DND-41 (cell line): ENCODE data around the gene HSP90AB1.

Experiments
- ATAC-seq: fragments of 200-7000 bp; cut with Tn5 transposase; 3 replicates; pipeline ENCODE4 v1.9.1; 2021; ENCODE audit warnings: low read depth; ENCODE audit not compliant: insufficient read depth
- DNase-seq: peaks from one replicate; pipeline ENCODE4 v3.0.0-alpha.2; 2020
- H2AFZ ChIP-seq: 2 replicates; pipeline ENCODE4 v1.6.0; 2012; ENCODE audit warnings: low read depth, low read length
- H3K27ac ChIP-seq: 2 replicates; pipeline ENCODE4 v1.5.1; 2012; ENCODE audit warnings: low read length, inconsistent platforms
- H3K27me3 ChIP-seq: fragments of 200-600 bp; sonication (generic); 2 replicates; pipeline ENCODE4 v1.6.0; 2012; ENCODE audit warnings: low read length, mild to moderate bottlenecking, inconsistent platforms; ENCODE audit not compliant: insufficient read depth, poor library complexity
- H3K36me3 ChIP-seq: 2 replicates; pipeline ENCODE4 v1.5.1; 2012; ENCODE audit warnings: low read length, inconsistent platforms; ENCODE audit not compliant: insufficient read depth
- H3K4me1 ChIP-seq: 2 replicates; pipeline ENCODE4 v1.5.1; 2012; ENCODE audit warnings: mild to moderate bottlenecking, low read length; ENCODE audit not compliant: insufficient read depth
- H3K4me2 ChIP-seq: 2 replicates; pipeline ENCODE4 v1.6.0; 2012; ENCODE audit warnings: mild to moderate bottlenecking, moderate library complexity, low read length, inconsistent platforms; ENCODE audit not compliant: insufficient read depth
- H3K4me3 ChIP-seq, 2 experiments: fragments of 200-600 bp in 1 of 2; shearing (Covaris generic) in 1 of 2; 2 replicates each; pipeline ENCODE4 v1.5.1; 2012 to 2016; ENCODE audit warnings: inconsistent platforms in 2 of 2, low read length in 2 of 2, mild to moderate bottlenecking in 2 of 2, low read depth in 1 of 2, moderate library complexity in 1 of 2
- H3K79me2 ChIP-seq: 2 replicates; pipeline ENCODE4 v1.6.0; 2012; ENCODE audit warnings: low read length, inconsistent platforms; ENCODE audit not compliant: insufficient read depth
- H3K9ac ChIP-seq: 2 replicates; pipeline ENCODE4 v1.6.0; 2012; ENCODE audit warnings: low read depth, mild to moderate bottlenecking, inconsistent platforms, low read length, moderate library complexity
- H3K9me3 ChIP-seq: 2 replicates; pipeline ENCODE4 v1.5.1; 2012; ENCODE audit warnings: low read length, moderate library complexity, mild to moderate bottlenecking, inconsistent platforms; ENCODE audit not compliant: insufficient read depth, severe bottlenecking
- H4K20me1 ChIP-seq: 2 replicates; pipeline ENCODE4 v1.6.0; 2012; ENCODE audit warnings: low read length; ENCODE audit not compliant: insufficient read depth
- CTCF ChIP-seq: IDR thresholded peaks from 2 replicates; pipeline ENCODE4 v1.5.1; 2012; ENCODE audit warnings: borderline replicate concordance, low read length, moderate library complexity, mild to moderate bottlenecking; ENCODE audit not compliant: poor library complexity, severe bottlenecking; ENCODE audit errors: extremely low read depth
- EZH2 ChIP-seq: IDR thresholded peaks from 3 replicates; pipeline ENCODE4 v1.6.1; 2012; ENCODE audit warnings: borderline replicate concordance, low read depth, mild to moderate bottlenecking, moderate library complexity, low read length, inconsistent platforms; ENCODE audit not compliant: severe bottlenecking

HSP90AB1 gene

GRCh38 chr6:44269921-44270525, 23.1 kb downstream of the HSP90AB1 start, which contains the start of gene TMEM151B:
Gene TMEM151B, plus strand, starts transcription at chr6:44270450. Its CDS starts 293 bp downstream, at chr6:44270743.
- no peak within 1 kb of the TSS for H2AFZ ChIP-seq
- no peak for TF ChIP-seq EZH2
- no peak for TF ChIP-seq CTCF
- H3K27me3 ChIP-seq: no peaks in the 10 kb centered on the region
- no peak within 1 kb of the TSS for H3K4me2 ChIP-seq
- no peak within 1 kb of the TSS for H3K27ac ChIP-seq
- H3K9ac ChIP-seq: no peak within 1 kb of the TSS
- H3K4me1 ChIP-seq: peaks cover 7% of the 10 kb centered on the region
- H3K36me3 ChIP-seq: no peaks in the 10 kb centered on the region
- no peaks in the 10 kb centered on the region for H3K9me3 ChIP-seq
- ATAC-seq: no peak
- H3K79me2 ChIP-seq: peaks cover under 1% of the 10 kb centered on the region; the same call in 1 of the 2 replicates
- no peak within 1 kb of the TSS for H3K4me3 ChIP-seq
- H4K20me1 ChIP-seq: peaks cover 12% of the 10 kb centered on the region; the same call in 1 of the 2 replicates
- DNase-seq: no peak

GRCh38 chr6:44270526-44271405, 23.9 kb downstream of the HSP90AB1 start:
- Histone ChIP-seq H3K4me3 (no peak overlapping the region), H3K4me1 (peaks cover 4% of the 10 kb centered on the region), H3K79me2 (no peaks in the 10 kb centered on the region), H3K4me2 (no peak overlapping the region), H4K20me1 (peaks cover 12% of the 10 kb centered on the region; the same call in 1 of the 2 replicates), H3K27ac (no peak overlapping the region), H3K9ac (no peak overlapping the region), H3K9me3 (no peaks in the 10 kb centered on the region), H3K36me3 (no peaks in the 10 kb centered on the region), H2AFZ (no peak overlapping the region), H3K27me3 (no peaks in the 10 kb centered on the region)
- ATAC-seq (no peak), DNase-seq (no peak)
- no peak for TF ChIP-seq CTCF

GRCh38 chr6:44271406-44271723, 24.5 kb downstream of the HSP90AB1 start:
- Histone ChIP-seq H3K9me3 (no peaks in the 10 kb centered on the region), H3K79me2 (no peaks in the 10 kb centered on the region), H4K20me1 (peaks cover 12% of the 10 kb centered on the region; the same call in 1 of the 2 replicates), H3K9ac (no peak overlapping the region), H3K27me3 (no peaks in the 10 kb centered on the region), H2AFZ (no peak overlapping the region), H3K4me2 (no peak overlapping the region), H3K36me3 (no peaks in the 10 kb centered on the region), H3K27ac (no peak overlapping the region), H3K4me3 (no peak overlapping the region), H3K4me1 (no peaks in the 10 kb centered on the region)
- ATAC-seq (no peak), DNase-seq (no peak)
- TF ChIP-seq EZH2: no peak
- no peak for TF ChIP-seq CTCF
